Lower leg skin (tissue), 4 donors: ENCODE measurements around the gene ELMO3. TPM values are rescaled to one million over a fixed set of nuclear protein-coding genes. Genes with fewer than 3 reads are reported as not detected.

Experiments
- DNase-seq, 2 donors: peaks; one replicate each; pipeline ENCODE4 v3.0.0-alpha.2; 2019; ENCODE audit warnings: low spot score in 2 of 2
- H3K4me3 ChIP-seq: fragments of 200-600 bp; sonication (generic); 2 replicates; pipeline ENCODE4 v1.5.1; 2017; ENCODE audit warnings: mild to moderate bottlenecking, low read depth; ENCODE audit not compliant: poor library complexity, severe bottlenecking
- CTCF ChIP-seq, 3 donors: fragments of 450-650 bp; IDR thresholded peaks; one replicate each; pipeline ENCODE4 v1.5.1; 2016; ENCODE audit warnings: antibody characterized with exemption in 3 of 3, mild to moderate bottlenecking in 3 of 3, moderate library complexity in 2 of 3
- POLR2A ChIP-seq, 2 donors: fragments of 450-650 bp; IDR thresholded peaks; one replicate each; pipeline ENCODE4 v1.6.1; 2016 to 2017; ENCODE audit warnings: antibody characterized with exemption in 2 of 2, mild to moderate bottlenecking in 1 of 2, moderate library complexity in 1 of 2
- WGBS, 2 donors: methylation state at CpG; one replicate each; pipeline ENCODE4 v1.1.5; 2018; 5-methylcytosine and 5-hydroxymethylcytosine counted together
- intact Hi-C: fragments of 100-400 bp; cut with DNase I; formaldehyde crosslinking; loops from one replicate; pipeline ENCODE4 v1.15.0; 2023; ENCODE audit warnings: low total_unique reads
- total RNA-seq, 4 donors: library from RNA; depleted of rRNA; stranded (reverse); fragments of >200 nt; gene quantifications; one replicate each; pipeline ENCODE4 v1.1.0, GENCODE V29; 2016

ELMO3 gene
- total RNA-seq, 4 donors from 2014 or later = 37.2 to 62.2 (median 51.6) TPM

DNA sequence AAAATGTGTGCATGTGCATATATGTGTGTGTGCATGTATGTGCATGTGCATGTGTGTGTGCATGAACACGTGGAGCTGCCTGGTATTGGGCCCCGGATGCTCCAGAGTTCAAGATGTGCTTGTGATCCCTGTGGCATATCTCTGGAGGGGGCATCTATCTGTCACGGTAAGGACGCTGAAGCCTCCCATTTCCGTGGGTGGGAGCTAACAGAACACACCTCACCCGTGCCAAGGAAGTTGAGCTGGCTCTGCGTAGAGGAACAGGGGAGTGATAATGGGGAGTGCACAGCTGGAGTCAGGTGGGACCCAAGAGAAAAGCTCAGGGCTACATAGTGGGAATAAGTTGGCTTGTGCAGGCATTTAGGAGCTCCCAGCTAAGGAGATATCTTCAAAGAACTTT, 12.7 kb downstream of the ELMO3 start:
- intact Hi-C loops = no loop called here
- 83 to 85% methylated on average over 7 of the region's 7 CpGs for WGBS, 2 donors
- no peak for TF ChIP-seq POLR2A (IDR thresholded peaks at IDR 0.05)
- TF ChIP-seq CTCF (IDR thresholded peaks at IDR 0.05) = no peak

DNA sequence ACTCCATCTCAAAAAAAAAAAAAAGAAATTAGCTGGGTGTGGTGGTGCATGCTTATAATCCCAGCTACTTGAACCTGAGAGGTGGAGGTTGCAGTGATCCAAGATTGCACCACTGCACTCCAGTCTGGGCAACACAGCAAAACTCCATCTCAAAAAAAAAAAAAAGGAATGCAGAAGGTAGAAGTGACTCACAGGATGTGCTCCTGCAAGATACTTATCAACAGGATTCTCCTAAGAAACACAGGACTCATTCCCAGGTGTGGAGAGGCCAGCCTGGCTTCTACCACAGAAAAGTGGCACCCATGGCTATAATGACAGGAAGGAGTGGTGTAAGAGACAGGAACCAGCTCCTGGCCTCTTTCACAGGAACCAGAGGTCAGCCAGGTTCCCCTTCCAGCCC, 13.8 kb downstream of the ELMO3 start:
- DNase-seq = no peak
- intact Hi-C loops = no loop called here
- H3K4me3 ChIP-seq = no peak overlapping the region
- TF ChIP-seq CTCF (IDR thresholded peaks at IDR 0.05) = no peak
- TF ChIP-seq POLR2A (IDR thresholded peaks at IDR 0.05) = no peak

More for the DNA sequence above, 12.7 kb downstream of the ELMO3 start:
- no peak for DNase-seq
- H3K4me3 ChIP-seq = no peak overlapping the region

- 74 to 78% methylated on average over 8 of the region's 8 CpGs for WGBS, 2 donors
- H3K4me3 ChIP-seq = no peak overlapping the region
- TF ChIP-seq POLR2A (IDR thresholded peaks at IDR 0.05) (no peak), CTCF (IDR thresholded peaks at IDR 0.05) (no peak)
- intact Hi-C loops = no loop called here
- no peak for DNase-seq
These were observed 14.5 kb downstream of the ELMO3 start for GRCh38 chr16:67213197-67214019.

DNA sequence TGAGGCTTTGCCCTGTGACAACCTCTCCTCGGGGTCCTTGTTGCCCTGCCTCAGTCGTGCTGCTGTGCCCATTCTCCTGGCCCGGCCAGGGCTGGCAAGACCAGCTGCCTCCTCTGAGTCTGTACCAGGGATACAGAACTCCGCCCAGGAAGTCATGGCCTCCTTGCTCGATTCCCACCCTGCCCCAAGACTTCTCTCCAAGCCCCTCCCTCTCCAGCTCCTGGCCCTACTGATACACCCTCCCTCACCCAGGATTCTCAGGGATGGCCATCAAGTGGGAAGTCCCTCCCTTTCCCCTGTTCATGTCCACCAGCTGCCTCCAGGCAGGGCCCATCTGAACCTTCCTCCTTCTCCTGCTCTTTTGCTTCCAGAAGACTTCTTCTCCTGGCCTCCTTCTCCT, 16.8 kb downstream of the ELMO3 start:
- intact Hi-C loops = no loop called here
- TF ChIP-seq POLR2A (IDR thresholded peaks at IDR 0.05) (no peak), CTCF (IDR thresholded peaks at IDR 0.05) (no peak)
- no peak overlapping the region for H3K4me3 ChIP-seq
- WGBS, 2 donors = 65 to 69% methylated on average over 5 of the region's 5 CpGs
- no peak for DNase-seq

DNA sequence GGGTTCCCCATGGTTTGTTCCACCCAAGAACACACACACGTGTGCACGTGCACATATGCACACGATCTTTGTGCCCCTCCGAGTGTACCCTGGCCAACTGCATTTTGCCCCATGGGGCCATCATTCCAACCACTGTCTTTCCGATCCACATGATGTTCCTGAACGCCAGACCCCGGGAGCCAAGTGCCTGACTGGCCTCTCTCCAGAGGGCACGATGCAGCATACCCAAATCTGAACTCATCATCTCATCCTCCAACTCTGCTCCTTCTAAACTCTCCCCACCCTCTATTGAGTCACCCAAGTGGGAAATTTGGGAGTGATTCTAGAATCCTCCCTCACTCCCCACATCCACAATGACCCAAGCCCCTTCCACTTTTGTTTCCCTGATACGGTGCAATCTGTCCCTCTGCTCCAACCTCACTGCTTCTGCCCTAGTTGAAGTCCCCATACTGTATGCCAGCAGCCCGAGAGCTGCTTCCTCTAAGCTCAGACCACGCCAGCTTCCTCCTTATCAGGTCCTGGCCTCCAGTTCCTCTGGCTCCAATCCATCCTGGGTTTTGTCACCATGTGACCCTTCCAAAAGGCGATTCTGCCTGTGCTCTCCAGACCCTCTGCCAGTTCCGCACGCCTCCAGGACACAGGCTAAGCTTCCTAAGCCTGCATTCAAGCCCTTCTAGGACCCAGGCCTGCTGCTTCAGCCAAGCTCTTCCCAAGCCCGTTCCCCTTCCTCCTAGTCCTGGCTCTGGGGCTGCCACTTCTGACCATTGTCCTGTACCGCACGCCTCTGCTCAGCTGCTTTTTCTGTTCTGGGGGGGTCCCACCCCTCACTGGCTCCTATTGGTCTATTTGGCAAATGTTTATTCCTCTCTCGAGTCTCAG, 17.9 kb downstream of the ELMO3 start:
- DNase-seq = no peak
- 70 to 74% methylated on average over 18 of the region's 18 CpGs for WGBS, 2 donors
- intact Hi-C loops = no loop called here
- no peak overlapping the region for H3K4me3 ChIP-seq
- TF ChIP-seq CTCF (IDR thresholded peaks at IDR 0.05) (no peak), POLR2A (IDR thresholded peaks at IDR 0.05) (no peak)
